Measurements from ENCODE around the gene PRTN3. TPM values are rescaled to one million over a fixed set of nuclear protein-coding genes. Genes with fewer than 3 reads are reported as not detected.
"Not testable (repeated sequence)": the region's sequence is repeated elsewhere in the genome, so short reads cannot be mapped to it uniquely, and the experiment has no call there.

The PRTN3 gene
- polyA plus RNA-seq, 1 experiment = not detected

- Histone ChIP-seq H3K4me3 (ENCODE audit: low read depth, low read length) (no peak overlapping the region), H3K27ac (ENCODE audit: low read depth, low read length) (no peak overlapping the region), H3K9me3 (ENCODE audit: control insufficient read depth, insufficient read depth, low read length) (no peaks in the 10 kb centered on the region; the same call in 1 of the 2 replicates), H3K27me3 (ENCODE audit: control insufficient read depth, insufficient read depth, low read length) (no peaks in the 10 kb centered on the region)
- DNase-seq (ENCODE audit: low read depth, low spot score) = no peak
- ChIA-PET CTCF (no interaction called here), POLR2A (no interaction called here)
- TF ChIP-seq, protein P1, sequence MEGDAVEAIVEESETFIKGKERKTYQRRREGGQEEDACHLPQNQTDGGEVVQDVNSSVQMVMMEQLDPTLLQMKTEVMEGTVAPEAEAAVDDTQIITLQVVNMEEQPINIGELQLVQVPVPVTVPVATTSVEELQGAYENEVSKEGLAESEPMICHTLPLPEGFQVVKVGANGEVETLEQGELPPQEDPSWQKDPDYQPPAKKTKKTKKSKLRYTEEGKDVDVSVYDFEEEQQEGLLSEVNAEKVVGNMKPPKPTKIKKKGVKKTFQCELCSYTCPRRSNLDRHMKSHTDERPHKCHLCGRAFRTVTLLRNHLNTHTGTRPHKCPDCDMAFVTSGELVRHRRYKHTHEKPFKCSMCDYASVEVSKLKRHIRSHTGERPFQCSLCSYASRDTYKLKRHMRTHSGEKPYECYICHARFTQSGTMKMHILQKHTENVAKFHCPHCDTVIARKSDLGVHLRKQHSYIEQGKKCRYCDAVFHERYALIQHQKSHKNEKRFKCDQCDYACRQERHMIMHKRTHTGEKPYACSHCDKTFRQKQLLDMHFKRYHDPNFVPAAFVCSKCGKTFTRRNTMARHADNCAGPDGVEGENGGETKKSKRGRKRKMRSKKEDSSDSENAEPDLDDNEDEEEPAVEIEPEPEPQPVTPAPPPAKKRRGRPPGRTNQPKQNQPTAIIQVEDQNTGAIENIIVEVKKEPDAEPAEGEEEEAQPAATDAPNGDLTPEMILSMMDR (IDR thresholded peaks at IDR 0.05; ENCODE audit: low read depth, low read length) = no peak
Observed at GRCh38 chr19:888581-889385, 48.0 kb downstream of the PRTN3 start.

- ChIA-PET CTCF (no interaction called here), POLR2A (interaction anchor here (0.6 kb wide), 1 partner anchor 11 kb away, joined by 3 read pairs; no protein-coding TSS in a partner anchor)
- Histone ChIP-seq H3K4me3 (ENCODE audit: low read depth, low read length) (no peak overlapping the region), H3K27ac (ENCODE audit: low read depth, low read length) (no peak overlapping the region), H3K9me3 (ENCODE audit: control insufficient read depth, insufficient read depth, low read length) (no peaks in the 10 kb centered on the region; the same call in 1 of the 2 replicates), H3K27me3 (ENCODE audit: control insufficient read depth, insufficient read depth, low read length) (no peaks in the 10 kb centered on the region)
- DNase-seq (ENCODE audit: low read depth, low spot score) = no peak
- TF ChIP-seq, protein P1 (IDR thresholded peaks at IDR 0.05; ENCODE audit: low read depth, low read length) = no peak
Observed at GRCh38 chr19:889662-890295, 49.0 kb downstream of the PRTN3 start.

DNA sequence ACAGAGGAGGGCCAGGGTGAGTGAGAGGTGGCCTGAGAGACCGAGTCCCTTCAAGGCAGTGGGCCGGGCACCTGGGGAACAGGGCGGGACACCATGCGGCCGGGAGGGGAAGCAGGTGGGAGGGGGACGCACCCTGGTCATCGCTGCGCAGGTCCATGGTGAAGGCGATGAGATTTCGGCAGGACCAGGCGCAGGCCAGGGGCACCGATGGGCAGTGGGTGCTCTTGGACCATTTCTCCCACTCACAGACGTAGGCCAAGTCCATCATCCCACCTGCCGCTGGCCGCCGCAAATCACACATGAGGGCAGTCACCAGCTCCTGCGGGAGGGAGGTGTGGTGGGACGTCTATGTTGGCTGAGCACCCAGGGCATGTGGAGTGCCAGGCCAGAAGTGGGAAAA, 50.0 kb downstream of the PRTN3 start:
- no peak overlapping the region for H3K27ac ChIP-seq (ENCODE audit: low read depth, low read length)
- ChIA-PET CTCF (no interaction called here), POLR2A (no interaction called here)
- H3K4me3 ChIP-seq (ENCODE audit: low read depth, low read length) = no peak overlapping the region
- no peak for DNase-seq (ENCODE audit: low read depth, low spot score)
- H3K27me3 ChIP-seq (ENCODE audit: control insufficient read depth, insufficient read depth, low read length) = no peaks in the 10 kb centered on the region
- no peaks in the 10 kb centered on the region; the same call in 1 of the 2 replicates for H3K9me3 ChIP-seq (ENCODE audit: control insufficient read depth, insufficient read depth, low read length)
- TF ChIP-seq, protein P1 (IDR thresholded peaks at IDR 0.05; ENCODE audit: low read depth, low read length) = no peak

DNA sequence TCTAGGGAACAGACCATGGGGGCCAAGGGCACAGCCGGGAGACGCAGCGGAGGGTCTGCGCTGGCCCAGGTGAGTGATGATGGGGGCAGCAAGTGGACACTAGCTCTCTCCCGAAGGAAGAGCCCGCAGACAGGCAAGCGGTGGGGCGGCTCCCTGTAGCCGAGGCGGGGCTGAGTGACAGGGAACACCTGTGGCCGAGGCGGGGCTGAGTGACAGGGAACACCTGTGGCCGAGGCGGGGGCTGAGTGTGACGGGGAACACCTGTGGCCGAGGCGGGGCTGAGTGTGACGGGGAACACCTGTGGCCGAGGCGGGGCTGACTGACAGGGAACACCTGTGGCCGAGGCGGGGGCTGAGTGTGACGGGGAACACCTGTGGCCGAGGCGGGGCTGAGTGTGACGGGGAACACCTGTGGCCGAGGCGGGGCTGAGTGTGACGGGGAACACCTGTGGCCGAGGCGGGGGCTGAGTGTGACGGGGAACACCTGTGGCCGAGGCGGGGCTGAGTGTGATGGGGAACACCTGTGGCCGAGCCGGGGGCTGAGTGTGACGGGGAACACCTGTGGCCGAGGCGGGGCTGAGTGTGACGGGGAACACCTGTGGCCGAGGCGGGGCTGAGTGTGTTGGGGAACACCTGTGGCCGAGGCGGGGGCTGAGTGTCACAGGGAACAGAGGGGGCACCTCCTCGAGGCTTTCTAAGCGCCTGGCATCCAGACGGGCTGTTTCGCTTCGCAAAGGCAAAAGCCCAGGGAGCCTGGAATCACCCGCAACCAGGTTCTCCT, 50.8 kb downstream of the PRTN3 start:
- POLR2A ChIA-PET = interaction anchor here (0.7 to 1.0 kb wide), 2 partner anchors 11 to 114 kb away, joined by 4 to 5 read pairs; no protein-coding TSS in a partner anchor
- DNase-seq (ENCODE audit: low read depth, low spot score); H3K9me3 ChIP-seq (ENCODE audit: control insufficient read depth, insufficient read depth, low read length); CTCF ChIA-PET; H3K27me3 ChIP-seq (ENCODE audit: control insufficient read depth, insufficient read depth, low read length); H3K27ac ChIP-seq (ENCODE audit: low read depth, low read length): not testable (repeated sequence)
- peak overlapping the region; percentile 82 for H3K4me3 ChIP-seq (ENCODE audit: low read depth, low read length)

DNA sequence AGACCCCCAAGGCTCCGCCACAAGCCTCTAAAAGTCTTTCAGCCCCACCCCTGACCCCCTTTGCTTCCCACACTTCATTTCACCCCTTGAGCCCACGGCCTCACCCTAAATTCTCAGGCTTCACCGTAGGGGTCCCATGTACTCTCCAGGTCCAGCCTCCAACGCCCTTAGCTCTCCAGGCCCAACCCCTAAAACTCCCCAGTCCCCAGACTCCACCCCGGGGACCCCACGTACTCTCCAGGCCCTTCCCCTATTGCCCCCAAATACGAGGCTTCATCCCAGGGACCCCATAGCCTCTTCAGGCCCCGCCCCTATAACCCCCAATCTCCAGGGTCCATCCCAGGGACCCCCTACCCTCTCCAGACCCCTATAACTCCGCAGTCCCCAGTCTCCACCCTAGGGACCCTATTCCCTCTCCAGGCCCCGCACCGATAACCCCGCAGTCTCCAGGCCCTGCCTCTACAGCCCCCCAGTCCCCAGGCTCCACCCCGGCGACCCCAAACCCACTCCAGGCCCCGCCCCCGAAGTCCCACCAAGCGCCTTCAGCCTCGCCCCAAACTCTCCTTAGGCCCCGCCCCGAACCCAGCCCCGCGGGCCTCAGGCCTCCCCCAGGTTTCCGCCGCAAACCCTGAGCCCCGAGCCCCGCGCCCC, 51.6 kb downstream of the PRTN3 start:
- Histone ChIP-seq H3K4me3 (ENCODE audit: low read depth, low read length) (peak overlapping the region; percentile 82), H3K27ac (ENCODE audit: low read depth, low read length) (peak overlapping the region; percentile 39), H3K9me3 (ENCODE audit: control insufficient read depth, insufficient read depth, low read length) (no peaks in the 10 kb centered on the region; the same call in 1 of the 2 replicates), H3K27me3 (ENCODE audit: control insufficient read depth, insufficient read depth, low read length) (no peaks in the 10 kb centered on the region)
- TF ChIP-seq, protein P1 (IDR thresholded peaks at IDR 0.05; ENCODE audit: low read depth, low read length) = no peak
- ChIA-PET CTCF (no interaction called here), POLR2A (interaction anchor here (0.6 to 1.2 kb wide), 6 partner anchors 11 to 135 kb away, joined by 3 to 5 read pairs (median 3); no protein-coding TSS in a partner anchor)
- DNase-seq (ENCODE audit: low read depth, low spot score) = no peak

Data from AG04450 (cell line).